Activated CD4-positive, alpha-beta T cell treated with anti-CD3 and anti-CD28 coated beads for 48 hours (primary cell): ENCODE data around the gene IL3.

ENCODE experiments used
- DNase-seq: peaks from one replicate; pipeline ENCODE4 v3.0.0-alpha.2; 2020

The IL3 gene

GRCh38 chr5:132026516-132027008, 33.9 kb upstream of the IL3 start:
- peak; percentile 67 for DNase-seq

GRCh38 chr5:132027027-132027426, 33.4 kb upstream of the IL3 start:
- no peak for DNase-seq

- no peak for DNase-seq
These were observed 30.7 kb upstream of the IL3 start for GRCh38 chr5:132029609-132030330.

- DNase-seq, result no peak
These were observed 29.8 kb upstream of the IL3 start for GRCh38 chr5:132030610-132031009.

- DNase-seq, result no peak
These were observed 28.3 kb upstream of the IL3 start for GRCh38 chr5:132032196-132032595.

GRCh38 chr5:132033122-132033521, 27.3 kb upstream of the IL3 start:
- no peak for DNase-seq

- DNase-seq, result no peak
These were observed 23.1 kb upstream of the IL3 start for GRCh38 chr5:132037353-132037752.

GRCh38 chr5:132044207-132044606, 16.2 kb upstream of the IL3 start:
- no peak for DNase-seq

- DNase-seq, result no peak
These were observed 13.6 kb upstream of the IL3 start for GRCh38 chr5:132046880-132047299.

- no peak for DNase-seq
These were observed 11.4 kb upstream of the IL3 start for GRCh38 chr5:132049093-132049492.

- no peak for DNase-seq
These were observed 10.9 kb upstream of the IL3 start for GRCh38 chr5:132049559-132049958.

- DNase-seq, result no peak
These were observed 10.3 kb upstream of the IL3 start for GRCh38 chr5:132050136-132050535.

GRCh38 chr5:132050661-132051552, 9.5 kb upstream of the IL3 start:
- no peak for DNase-seq

- DNase-seq, result no peak
These were observed 7.9 kb upstream of the IL3 start for GRCh38 chr5:132052520-132052919.

- DNase-seq, result no peak
These were observed 7.0 kb upstream of the IL3 start for GRCh38 chr5:132053483-132053882.

- DNase-seq, result no peak
These were observed 6.3 kb upstream of the IL3 start for GRCh38 chr5:132054031-132054696.

- no peak for DNase-seq
These were observed 5.6 kb upstream of the IL3 start for GRCh38 chr5:132054697-132055440.

GRCh38 chr5:132055441-132055807, 5.0 kb upstream of the IL3 start:
- no peak for DNase-seq

GRCh38 chr5:132055808-132056609, 4.4 kb upstream of the IL3 start:
- DNase-seq, result peak; percentile 48

GRCh38 chr5:132056610-132057497, 3.6 kb upstream of the IL3 start:
- DNase-seq, result no peak
